Measurements from ENCODE around the gene HOXC13. TPM values are rescaled to one million over a fixed set of nuclear protein-coding genes. Genes with fewer than 3 reads are reported as not detected.

HOXC13 gene
- total RNA-seq, 1 donor from 2014 or later = not detected

GRCh38 chr12:53916788-53917655, 21.6 kb upstream of the HOXC13 start:
- peaks cover 8% of the 10 kb centered on the region for H3K27me3 ChIP-seq (ENCODE audit: control insufficient read depth, insufficient read depth, low read length)
- FAIRE-seq (no peak), DNase-seq (ENCODE audit: low read depth) (no peak)
- TF ChIP-seq CTCF (IDR thresholded peaks at IDR 0.05; ENCODE audit: insufficient read depth, low read length, severe bottlenecking) = no peak
- H3K36me3 ChIP-seq (ENCODE audit: control insufficient read depth, insufficient read depth, low read length) = no peaks in the 10 kb centered on the region
- no peak overlapping the region for H3K4me3 ChIP-seq (ENCODE audit: low read depth, low read length)

- no peak overlapping the region for H3K4me3 ChIP-seq (ENCODE audit: low read depth, low read length)
- FAIRE-seq (no peak), DNase-seq (ENCODE audit: low read depth) (no peak)
- H3K27me3 ChIP-seq (ENCODE audit: control insufficient read depth, insufficient read depth, low read length) = peaks cover 54% of the 10 kb centered on the region
- TF ChIP-seq CTCF (IDR thresholded peaks at IDR 0.05; ENCODE audit: insufficient read depth, low read length, severe bottlenecking) = no peak
- H3K36me3 ChIP-seq (ENCODE audit: control insufficient read depth, insufficient read depth, low read length) = no peaks in the 10 kb centered on the region
Measured at GRCh38 chr12:53924521-53925405, 13.9 kb upstream of the HOXC13 start.

- no peak for FAIRE-seq
- Histone ChIP-seq H3K36me3 (ENCODE audit: control insufficient read depth, insufficient read depth, low read length) (no peaks in the 10 kb centered on the region), H3K27me3 (ENCODE audit: control insufficient read depth, insufficient read depth, low read length) (peaks cover 67% of the 10 kb centered on the region), H3K4me3 (ENCODE audit: low read depth, low read length) (no peak overlapping the region)
- no peak for TF ChIP-seq CTCF (IDR thresholded peaks at IDR 0.05; ENCODE audit: insufficient read depth, low read length, severe bottlenecking)
- DNase-seq (ENCODE audit: low read depth) = no peak
Measured at GRCh38 chr12:53927220-53928029, 11.2 kb upstream of the HOXC13 start.

GRCh38 chr12:53928054-53928835, 10.4 kb upstream of the HOXC13 start:
- no peak for TF ChIP-seq CTCF (IDR thresholded peaks at IDR 0.05; ENCODE audit: insufficient read depth, low read length, severe bottlenecking)
- FAIRE-seq (no peak), DNase-seq (ENCODE audit: low read depth) (no peak)
- H3K4me3 ChIP-seq (ENCODE audit: low read depth, low read length) = no peak overlapping the region
- H3K27me3 ChIP-seq (ENCODE audit: control insufficient read depth, insufficient read depth, low read length) = peaks cover 67% of the 10 kb centered on the region
- no peaks in the 10 kb centered on the region for H3K36me3 ChIP-seq (ENCODE audit: control insufficient read depth, insufficient read depth, low read length)

GRCh38 chr12:53929527-53929926, 9.1 kb upstream of the HOXC13 start:
- Histone ChIP-seq H3K36me3 (ENCODE audit: control insufficient read depth, insufficient read depth, low read length) (no peaks in the 10 kb centered on the region), H3K27me3 (ENCODE audit: control insufficient read depth, insufficient read depth, low read length) (peaks cover 74% of the 10 kb centered on the region), H3K4me3 (ENCODE audit: low read depth, low read length) (no peak overlapping the region)
- no peak for TF ChIP-seq CTCF (IDR thresholded peaks at IDR 0.05; ENCODE audit: insufficient read depth, low read length, severe bottlenecking)
- FAIRE-seq = no peak
- DNase-seq (ENCODE audit: low read depth) = no peak

Measured in bronchial epithelial cell (primary cell).